HG03045 (cell line): ENCODE data around the gene NRDC.

ENCODE experiments used
- ATAC-seq: cut with Tn5 transposase; IDR thresholded peaks from one replicate; pipeline ENCODE4 v1.9.1; 2021; ENCODE audit warnings: mild to moderate bottlenecking, moderate library complexity; ENCODE audit not compliant: unreplicated experiment

Gene NRDC, protein sequence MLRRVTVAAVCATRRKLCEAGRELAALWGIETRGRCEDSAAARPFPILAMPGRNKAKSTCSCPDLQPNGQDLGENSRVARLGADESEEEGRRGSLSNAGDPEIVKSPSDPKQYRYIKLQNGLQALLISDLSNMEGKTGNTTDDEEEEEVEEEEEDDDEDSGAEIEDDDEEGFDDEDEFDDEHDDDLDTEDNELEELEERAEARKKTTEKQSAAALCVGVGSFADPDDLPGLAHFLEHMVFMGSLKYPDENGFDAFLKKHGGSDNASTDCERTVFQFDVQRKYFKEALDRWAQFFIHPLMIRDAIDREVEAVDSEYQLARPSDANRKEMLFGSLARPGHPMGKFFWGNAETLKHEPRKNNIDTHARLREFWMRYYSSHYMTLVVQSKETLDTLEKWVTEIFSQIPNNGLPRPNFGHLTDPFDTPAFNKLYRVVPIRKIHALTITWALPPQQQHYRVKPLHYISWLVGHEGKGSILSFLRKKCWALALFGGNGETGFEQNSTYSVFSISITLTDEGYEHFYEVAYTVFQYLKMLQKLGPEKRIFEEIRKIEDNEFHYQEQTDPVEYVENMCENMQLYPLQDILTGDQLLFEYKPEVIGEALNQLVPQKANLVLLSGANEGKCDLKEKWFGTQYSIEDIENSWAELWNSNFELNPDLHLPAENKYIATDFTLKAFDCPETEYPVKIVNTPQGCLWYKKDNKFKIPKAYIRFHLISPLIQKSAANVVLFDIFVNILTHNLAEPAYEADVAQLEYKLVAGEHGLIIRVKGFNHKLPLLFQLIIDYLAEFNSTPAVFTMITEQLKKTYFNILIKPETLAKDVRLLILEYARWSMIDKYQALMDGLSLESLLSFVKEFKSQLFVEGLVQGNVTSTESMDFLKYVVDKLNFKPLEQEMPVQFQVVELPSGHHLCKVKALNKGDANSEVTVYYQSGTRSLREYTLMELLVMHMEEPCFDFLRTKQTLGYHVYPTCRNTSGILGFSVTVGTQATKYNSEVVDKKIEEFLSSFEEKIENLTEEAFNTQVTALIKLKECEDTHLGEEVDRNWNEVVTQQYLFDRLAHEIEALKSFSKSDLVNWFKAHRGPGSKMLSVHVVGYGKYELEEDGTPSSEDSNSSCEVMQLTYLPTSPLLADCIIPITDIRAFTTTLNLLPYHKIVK

DNA sequence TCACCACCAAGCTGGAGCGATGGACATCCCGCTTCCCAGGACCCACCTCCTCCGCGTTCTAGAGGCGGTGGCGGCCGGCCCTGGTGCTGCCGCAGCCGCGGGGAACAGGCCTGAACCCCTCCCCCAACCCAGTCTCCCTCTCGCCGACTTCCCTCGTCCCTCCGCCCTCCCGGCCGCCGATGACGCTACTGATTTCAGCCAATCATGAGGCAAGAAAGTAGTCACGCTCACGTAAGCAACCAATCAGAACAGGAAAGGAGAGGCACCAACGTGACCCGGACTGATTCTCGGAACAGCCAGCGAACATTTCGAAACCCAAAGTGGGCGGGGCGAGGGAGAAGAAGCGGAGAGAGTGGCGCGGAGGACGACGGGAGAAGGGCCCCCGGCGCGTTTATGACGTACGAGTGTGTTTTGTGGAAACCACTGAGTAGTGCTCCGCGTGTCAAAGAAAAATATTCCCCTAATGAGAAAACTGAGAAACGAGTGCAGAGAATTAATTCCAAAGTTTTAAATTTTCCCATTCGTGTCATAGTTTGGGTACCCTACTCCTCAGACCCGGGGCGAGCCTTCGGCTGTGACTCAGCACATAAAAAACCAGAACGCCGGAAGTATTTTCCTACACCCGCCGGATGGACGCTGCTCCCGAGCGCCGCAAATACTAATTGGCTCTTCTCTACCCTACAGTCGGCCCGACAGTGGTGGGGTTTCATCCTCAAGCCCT is at the start of gene NRDC:
Gene NRDC (minus strand): TSS at position 112 of the 721 bp plus-strand sequence. CDS start 112 bp downstream, outside the sequence.
- ATAC-seq: peak; percentile 95

DNA sequence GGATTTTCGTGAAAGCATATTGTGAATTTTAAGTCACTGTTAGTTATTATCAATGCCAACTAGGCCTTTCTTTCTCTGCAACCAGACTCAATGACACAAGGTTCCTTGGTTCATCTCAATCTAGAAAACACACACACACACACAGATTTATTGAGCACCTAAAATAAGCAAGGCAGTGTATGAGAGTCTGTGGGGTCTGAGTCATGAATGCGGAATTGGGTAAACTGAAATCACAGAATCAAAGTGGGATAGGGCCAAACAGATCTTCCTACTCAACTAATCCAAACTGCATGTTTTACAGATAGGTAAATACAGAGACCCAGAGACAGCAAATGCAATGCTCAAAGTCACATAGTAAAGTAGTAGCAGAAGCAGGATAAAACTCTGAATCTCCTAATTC is 48.5 kb upstream of the NRDC start:
- ATAC-seq: no peak

DNA sequence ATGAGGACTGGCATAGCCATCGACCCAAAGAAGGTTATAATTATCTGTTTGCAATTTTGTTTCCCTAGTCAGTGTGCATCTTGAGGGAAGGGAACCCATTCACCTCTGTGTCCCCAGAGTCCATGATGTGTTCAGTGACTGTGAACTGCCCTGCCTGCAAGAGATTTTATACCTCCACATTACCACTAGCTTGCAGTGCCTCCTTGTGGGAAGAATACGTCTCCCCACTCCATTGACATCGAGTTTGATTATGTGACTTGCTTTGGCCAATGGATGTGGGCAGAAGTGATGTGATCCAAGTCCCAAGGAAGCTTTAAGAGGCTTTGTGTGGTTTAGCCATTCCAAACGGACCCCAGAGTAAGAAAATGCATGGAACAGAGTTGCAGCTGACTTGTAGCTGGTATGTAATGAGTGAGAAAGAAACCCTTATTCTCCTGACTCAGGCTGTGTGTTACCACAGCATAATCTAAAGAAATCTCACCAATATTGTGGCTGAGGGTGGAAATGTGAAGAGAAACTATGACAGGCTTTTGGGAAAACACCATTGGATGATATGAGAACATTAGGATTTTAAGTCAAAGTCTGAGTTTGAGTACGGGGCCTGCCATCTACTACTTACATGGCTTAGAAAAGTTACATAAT is 47.8 kb upstream of the NRDC start:
- no peak for ATAC-seq

DNA sequence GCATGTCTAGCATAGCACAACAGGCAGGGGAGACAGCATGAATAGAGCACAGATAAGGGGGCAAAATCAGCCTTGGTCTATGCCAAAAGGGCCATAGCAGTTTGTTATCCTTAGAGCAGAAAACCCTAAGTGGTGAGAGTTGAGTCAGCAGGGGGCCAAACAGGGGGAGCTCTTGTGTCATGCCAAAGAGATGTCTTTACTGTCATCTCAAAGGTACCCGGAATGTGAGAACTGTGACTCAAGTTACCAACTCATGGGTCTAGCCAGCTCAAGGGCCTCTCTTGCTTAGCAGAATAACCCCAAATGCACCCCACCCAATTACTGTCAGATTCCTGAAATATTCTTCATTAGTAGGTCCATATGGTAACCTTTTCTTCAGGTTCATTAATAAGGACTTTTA is 45.9 kb upstream of the NRDC start:
- ATAC-seq: no peak

DNA sequence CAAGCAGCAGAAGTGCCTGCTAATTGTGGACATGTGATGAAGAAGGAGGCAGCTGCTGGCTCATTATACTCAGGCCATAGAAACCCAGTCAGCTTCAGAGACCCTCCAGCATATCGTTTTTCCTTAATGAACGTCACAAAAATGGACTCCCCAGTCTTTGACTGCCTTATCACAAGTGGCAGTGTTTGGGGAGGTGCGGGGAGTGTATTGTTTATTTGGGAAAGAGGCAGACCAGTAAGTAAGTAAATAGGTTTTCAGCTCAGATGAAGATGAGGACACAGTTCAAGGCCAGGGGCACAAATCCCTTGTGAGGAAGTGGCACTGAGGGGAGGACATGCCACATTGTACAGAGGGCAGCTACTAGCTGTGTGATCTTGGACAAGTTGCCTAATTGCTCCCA is 43.5 kb upstream of the NRDC start:
- ATAC-seq: no peak

DNA sequence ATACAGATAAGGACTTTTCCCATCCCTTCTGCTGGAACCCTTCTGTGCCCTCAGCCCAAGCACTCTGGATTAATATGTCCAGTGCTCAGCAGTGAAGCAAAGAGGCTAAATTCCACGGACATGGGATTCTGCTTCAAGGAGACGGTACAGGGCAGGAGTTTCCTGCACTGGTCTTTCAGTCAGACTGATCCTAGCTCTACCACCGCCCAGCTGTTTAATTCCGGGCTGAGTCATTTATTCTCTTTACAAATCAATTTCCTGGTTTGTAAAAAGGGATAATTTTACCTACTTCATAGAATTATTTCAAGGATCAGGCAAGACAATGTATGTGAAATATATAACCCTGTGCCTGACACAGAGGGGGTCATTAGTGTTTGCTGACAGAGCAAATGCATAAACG is 41.6 kb upstream of the NRDC start:
- no peak for ATAC-seq

DNA sequence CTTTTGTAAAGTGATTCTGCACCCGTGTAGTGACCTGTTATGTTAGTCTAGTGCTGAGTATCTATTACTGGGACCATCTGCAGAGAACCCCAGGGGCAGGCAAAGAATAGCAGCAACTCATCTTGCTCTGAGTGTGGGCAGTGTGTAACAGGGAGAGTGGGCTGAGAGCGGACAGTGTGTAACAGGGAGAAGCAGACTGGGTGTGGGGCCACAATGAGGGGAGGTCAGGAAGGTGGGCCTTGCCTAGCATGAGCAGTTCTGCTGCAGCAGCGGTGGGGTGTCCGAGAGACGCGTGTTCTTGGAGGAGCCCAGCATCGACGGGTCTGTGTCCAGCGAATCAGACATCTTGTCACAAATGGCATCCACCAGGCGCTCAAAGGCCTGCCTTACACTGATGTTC is 41.2 kb upstream of the NRDC start:
- no peak for ATAC-seq

- no peak for ATAC-seq
These were observed 38.3 kb upstream of the NRDC start for GRCh38 chr1:51916587-51917405.

GRCh38 chr1:51915951-51916350 is 37.4 kb upstream of the NRDC start:
- ATAC-seq: no peak

DNA sequence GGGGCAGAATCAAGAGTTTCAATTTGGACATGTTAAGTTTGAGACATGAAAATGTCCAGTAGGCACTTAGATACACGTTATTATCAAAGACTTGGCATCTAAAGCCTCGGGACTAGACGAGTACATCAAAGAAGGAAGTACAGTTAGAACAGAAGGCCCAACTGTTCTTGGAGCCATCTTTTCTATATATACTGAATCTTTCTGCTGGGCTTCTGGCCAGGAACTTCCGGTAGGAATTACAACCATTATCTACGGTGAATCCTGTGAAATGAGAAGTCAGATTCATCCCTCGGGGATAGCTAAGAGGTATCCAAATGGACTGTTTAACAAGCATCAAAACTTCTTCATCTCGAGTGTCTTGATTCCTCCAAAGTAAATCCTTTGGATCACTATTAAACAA is 34.4 kb upstream of the NRDC start:
- no peak for ATAC-seq

DNA sequence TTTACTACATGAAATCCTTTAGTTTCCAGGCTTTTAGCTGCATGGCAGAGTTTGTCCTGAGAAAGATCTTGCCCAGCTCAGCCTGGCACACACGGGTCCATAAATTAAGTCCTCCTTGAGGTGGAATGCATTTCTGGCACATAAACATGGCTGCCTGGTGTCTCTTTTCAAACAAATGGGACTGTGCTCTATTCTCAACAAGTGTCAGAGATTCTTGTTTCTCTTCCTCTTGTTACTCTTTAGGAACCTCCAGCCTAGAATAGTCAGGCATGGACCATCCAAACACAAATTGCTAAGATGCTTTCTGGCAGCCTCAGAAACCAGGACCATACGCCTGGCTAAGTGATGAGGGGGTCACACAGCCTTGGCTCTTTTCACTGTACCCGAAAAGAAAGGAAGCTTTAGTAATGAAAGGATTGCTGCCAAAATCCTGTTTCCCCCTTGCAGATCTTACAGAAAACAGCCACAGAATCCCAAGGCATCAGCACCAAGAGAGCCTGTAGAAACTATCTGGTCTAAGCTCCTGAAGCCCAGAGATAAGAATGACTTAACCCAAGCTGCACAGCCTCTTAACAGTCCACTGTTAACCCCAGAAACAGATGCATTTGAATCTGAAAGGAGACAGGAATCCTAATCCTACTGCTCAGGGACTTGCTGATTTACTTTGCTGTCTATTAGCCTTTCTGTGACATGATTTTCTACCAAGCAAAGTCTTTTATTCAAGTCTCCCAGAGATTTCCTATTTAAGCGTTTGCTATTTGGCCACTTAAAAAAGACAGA is 31.9 kb upstream of the NRDC start:
- ATAC-seq: no peak

GRCh38 chr1:51908499-51908898 is 30.0 kb upstream of the NRDC start:
- ATAC-seq: no peak

DNA sequence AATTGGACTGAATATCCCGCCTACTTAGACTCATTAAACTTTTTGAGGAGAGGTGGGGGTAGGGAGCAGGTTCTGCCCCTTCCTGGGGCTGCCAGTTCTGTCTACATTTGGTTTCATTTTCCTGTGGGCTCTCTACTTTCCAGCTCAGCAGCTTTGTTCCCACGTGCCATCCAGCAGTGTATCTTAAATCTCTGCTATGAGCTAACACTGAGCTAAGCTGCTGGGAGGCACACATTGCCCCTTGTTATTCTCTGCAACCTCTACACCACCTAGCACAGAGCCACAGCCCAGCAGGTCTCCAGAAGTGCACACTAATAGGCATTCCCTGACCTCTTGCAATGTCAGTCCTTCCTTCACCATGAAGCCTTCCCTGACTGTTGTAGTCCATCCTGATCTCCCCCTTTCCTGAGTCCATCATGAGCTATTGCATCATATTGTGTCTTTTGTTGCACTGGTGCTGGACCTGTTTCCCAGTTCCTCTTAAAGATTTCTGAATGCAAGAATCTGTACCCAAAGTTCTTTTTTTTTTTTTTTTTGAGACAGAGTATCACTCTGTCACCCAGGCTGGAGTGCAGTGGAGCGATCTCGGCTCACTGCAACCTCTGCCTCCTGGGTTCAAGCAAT is 28.7 kb upstream of the NRDC start:
- no peak for ATAC-seq

DNA sequence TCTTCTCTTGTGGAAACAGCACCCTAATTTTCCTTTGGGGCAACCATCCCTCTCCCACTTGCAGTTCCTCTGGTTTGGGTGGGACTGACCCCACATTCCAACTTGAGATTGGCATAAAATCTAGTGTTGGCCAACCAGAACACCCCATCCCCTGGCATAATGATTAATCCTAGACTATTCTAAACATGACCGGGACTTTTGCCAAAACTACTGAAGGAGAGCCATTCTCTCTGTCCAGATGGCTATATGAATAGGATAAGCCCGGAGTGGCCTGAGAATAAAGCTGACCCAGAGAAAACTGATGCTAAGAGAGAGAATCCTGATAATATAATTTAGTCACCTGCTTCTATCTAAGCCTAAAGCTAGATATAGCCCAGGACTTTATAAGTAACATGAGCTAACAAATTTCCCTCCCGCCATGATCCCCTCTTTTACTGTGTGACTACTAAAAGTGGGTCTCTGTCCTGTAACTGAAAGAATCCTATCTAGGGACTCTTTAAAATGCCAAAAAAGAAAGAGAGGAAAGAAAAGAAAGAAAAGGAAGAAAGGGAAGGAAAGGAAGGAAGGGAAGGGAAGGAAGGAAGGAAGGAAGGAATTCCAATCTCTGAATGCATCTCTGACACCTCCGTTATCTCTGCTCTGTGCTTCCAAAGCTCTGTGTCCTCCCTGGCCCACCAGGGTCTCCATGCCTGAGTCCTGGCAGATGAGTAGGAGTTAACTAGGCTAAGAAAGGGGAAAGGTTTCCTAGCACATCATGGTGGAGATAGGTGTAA is 28.0 kb upstream of the NRDC start:
- ATAC-seq: no peak

- no peak for ATAC-seq
These were observed 23.9 kb upstream of the NRDC start for GRCh38 chr1:51902456-51902855.

- no peak for ATAC-seq
These were observed 22.6 kb upstream of the NRDC start for GRCh38 chr1:51901151-51901550.

GRCh38 chr1:51899022-51899421 is 20.5 kb upstream of the NRDC start:
- no peak for ATAC-seq
